Lower leg skin (tissue), 3 donors: ENCODE results near the gene CALML6.

Source experiments
- CTCF ChIP-seq, 3 donors: fragments of 450-650 bp; IDR thresholded peaks; one replicate each; pipeline ENCODE4 v1.5.1; 2016; ENCODE audit warnings: antibody characterized with exemption in 3 of 3, mild to moderate bottlenecking in 3 of 3, moderate library complexity in 2 of 3
- POLR2A ChIP-seq, 2 donors: fragments of 450-650 bp; IDR thresholded peaks; one replicate each; pipeline ENCODE4 v1.6.1; 2016 to 2017; ENCODE audit warnings: antibody characterized with exemption in 2 of 2, mild to moderate bottlenecking in 1 of 2, moderate library complexity in 1 of 2

- TF ChIP-seq CTCF (IDR thresholded peaks at IDR 0.05), result no peak
- TF ChIP-seq POLR2A (IDR thresholded peaks at IDR 0.05), result no peak
Observed at GRCh38 chr1:1938276-1938573, 23.2 kb downstream of the CALML6 start.
